Upper lobe of left lung (tissue), 6 donors: ENCODE results near the gene DOCK4. TPM values are rescaled to one million over a fixed set of nuclear protein-coding genes. Genes with fewer than 3 reads are reported as not detected.

Experiments used
- ATAC-seq, 2 donors: fragments of 200-7000 bp; cut with Tn5 transposase; one replicate each; pipeline ENCODE4 v1.9.1; 2022; ENCODE audit warnings: mild to moderate bottlenecking in 2 of 2, moderate library complexity in 2 of 2; ENCODE audit not compliant: low FRiP score in 2 of 2
- DNase-seq, 2 donors: peaks; one replicate each; pipeline ENCODE4 v3.0.0-alpha.2; 2019 to 2020
- H3K27ac ChIP-seq, 4 donors: fragments of 200-600 bp; sonication (generic); one replicate each; pipeline ENCODE4 v1.5.1; 2016 to 2019
- H3K27me3 ChIP-seq, 4 donors: fragments of 200-600 bp; sonication (generic); one replicate each; pipeline ENCODE4 v1.5.1; 2017 to 2019
- H3K36me3 ChIP-seq, 4 donors: fragments of 200-600 bp; sonication (generic); one replicate each; pipeline ENCODE4 v1.5.1; 2016 to 2019
- H3K4me1 ChIP-seq, 4 donors: fragments of 200-600 bp; sonication (generic); one replicate each; pipeline ENCODE4 v1.5.1; 2018 to 2019
- H3K4me3 ChIP-seq, 4 donors: fragments of 200-600 bp; sonication (generic); one replicate each; pipeline ENCODE4 v1.5.1; 2017 to 2019; ENCODE audit warnings: mild to moderate bottlenecking in 2 of 4, moderate library complexity in 1 of 4
- H3K9me3 ChIP-seq, 4 donors: fragments of 200-600 bp; sonication (generic); one replicate each; pipeline ENCODE4 v1.5.1; 2018 to 2019
- EP300 ChIP-seq, 4 donors: sonication (generic); formaldehyde crosslinking; IDR thresholded peaks; one replicate each; pipeline ENCODE4 v1.5.1; 2017; ENCODE audit warnings: antibody characterized with exemption in 4 of 4, control low read depth in 2 of 4
- POLR2A ChIP-seq, 4 donors: fragments of 450-650 bp; IDR thresholded peaks; one replicate each; pipeline ENCODE4 v1.5.1; 2016 to 2017; ENCODE audit warnings: antibody characterized with exemption in 4 of 4, mild to moderate bottlenecking in 2 of 4
- POLR2AphosphoS5 ChIP-seq, 2 donors: sonication (generic); formaldehyde crosslinking; IDR thresholded peaks; one replicate each; pipeline ENCODE4 v1.5.1; 2017; ENCODE audit warnings: antibody characterized with exemption in 2 of 2
- WGBS, 2 donors: methylation state at CpG; one replicate each; pipeline ENCODE4 v1.1.5; 2017 to 2018; 5-methylcytosine and 5-hydroxymethylcytosine counted together
- total RNA-seq, 6 donors: library from RNA; depleted of rRNA in 4 of 6; stranded (reverse); fragments of >200 nt in 4 of 6; gene quantifications; one replicate each; pipeline versions ENCODE4 v1.1.0 to v1.2.1, GENCODE V29; 2016 to 2021
- TF ChIP-seq, protein P1 (sequence below), 6 experiments: fragments of 450-650 bp in 4 of 6; fragments of 200-600 bp in 2 of 6; sonication (generic) in 2 of 6; IDR thresholded peaks; one replicate each; pipeline ENCODE4 v1.5.1; 2016 to 2019; ENCODE audit warnings: antibody characterized with exemption in 6 of 6
- donor health status: DM: no; HTN: no; CAD: no; lungs with moderate emphysema.
- donor health status: DM: no; HTN: yes; CAD: no; lungs with severe emphysema.

Gene DOCK4, protein sequence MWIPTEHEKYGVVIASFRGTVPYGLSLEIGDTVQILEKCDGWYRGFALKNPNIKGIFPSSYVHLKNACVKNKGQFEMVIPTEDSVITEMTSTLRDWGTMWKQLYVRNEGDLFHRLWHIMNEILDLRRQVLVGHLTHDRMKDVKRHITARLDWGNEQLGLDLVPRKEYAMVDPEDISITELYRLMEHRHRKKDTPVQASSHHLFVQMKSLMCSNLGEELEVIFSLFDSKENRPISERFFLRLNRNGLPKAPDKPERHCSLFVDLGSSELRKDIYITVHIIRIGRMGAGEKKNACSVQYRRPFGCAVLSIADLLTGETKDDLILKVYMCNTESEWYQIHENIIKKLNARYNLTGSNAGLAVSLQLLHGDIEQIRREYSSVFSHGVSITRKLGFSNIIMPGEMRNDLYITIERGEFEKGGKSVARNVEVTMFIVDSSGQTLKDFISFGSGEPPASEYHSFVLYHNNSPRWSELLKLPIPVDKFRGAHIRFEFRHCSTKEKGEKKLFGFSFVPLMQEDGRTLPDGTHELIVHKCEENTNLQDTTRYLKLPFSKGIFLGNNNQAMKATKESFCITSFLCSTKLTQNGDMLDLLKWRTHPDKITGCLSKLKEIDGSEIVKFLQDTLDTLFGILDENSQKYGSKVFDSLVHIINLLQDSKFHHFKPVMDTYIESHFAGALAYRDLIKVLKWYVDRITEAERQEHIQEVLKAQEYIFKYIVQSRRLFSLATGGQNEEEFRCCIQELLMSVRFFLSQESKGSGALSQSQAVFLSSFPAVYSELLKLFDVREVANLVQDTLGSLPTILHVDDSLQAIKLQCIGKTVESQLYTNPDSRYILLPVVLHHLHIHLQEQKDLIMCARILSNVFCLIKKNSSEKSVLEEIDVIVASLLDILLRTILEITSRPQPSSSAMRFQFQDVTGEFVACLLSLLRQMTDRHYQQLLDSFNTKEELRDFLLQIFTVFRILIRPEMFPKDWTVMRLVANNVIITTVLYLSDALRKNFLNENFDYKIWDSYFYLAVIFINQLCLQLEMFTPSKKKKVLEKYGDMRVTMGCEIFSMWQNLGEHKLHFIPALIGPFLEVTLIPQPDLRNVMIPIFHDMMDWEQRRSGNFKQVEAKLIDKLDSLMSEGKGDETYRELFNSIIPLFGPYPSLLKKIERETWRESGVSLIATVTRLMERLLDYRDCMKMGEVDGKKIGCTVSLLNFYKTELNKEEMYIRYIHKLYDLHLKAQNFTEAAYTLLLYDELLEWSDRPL (N-terminal part only)
- total RNA-seq, result 100 to 1,000 TPM in 3 of 6 donors, 10 to 100 TPM in 3; 53.6 to 166 (median 100) TPM

DNA sequence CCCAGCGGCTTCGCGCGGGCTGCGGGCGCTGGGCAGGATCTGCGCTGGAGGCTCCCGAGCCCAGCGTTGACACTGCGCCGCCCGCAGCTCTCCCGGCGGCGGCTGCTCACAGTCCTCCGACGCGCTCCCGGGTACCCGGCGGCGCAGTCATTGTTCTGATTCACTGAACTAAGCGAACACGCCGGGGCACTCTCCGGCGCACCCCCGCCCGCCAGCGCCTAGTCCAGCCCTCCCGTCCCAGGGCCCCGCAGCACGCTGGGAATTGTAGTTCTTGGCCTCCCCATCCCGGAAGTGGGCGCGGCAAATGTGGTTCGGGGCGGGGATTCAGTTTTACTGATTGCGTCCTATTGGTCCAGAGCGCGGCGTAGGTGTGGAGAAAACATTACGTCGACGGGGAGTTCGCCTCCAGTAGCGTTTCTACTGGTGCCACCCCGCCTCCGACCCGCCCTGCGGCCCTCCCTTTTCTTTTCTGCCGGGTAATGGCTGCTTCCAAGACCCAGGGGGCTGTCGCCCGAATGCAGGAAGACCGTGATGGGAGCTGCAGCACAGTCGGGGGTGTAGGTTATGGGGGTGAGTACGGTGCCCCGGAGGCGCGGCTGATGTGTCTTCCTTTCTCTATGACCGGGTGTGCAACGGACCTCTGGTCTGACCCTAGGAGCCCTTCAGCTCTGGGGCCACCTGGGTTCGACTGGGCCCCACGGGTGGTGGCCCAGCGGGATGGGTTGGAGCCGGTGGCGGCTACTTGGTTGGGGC lies at the start of gene DOCK4, which contains the start of gene ZNF277:
Gene DOCK4, minus strand, starts transcription at position 162 of the 753 bp plus-strand sequence. CDS start 261 bp downstream, outside the sequence.
Gene ZNF277, plus strand, starts transcription at position 458 of the 753 bp plus-strand sequence. Its CDS starts 22 bp downstream, at position 480.
- WGBS, 2 donors, result 0% methylated on average over 54 of the region's 67 CpGs; no CpG with 5 or more reads in 1 of the 2 donors
- peak; percentile 48 to 98 (median 83) for TF ChIP-seq POLR2A (IDR thresholded peaks at IDR 0.05)
- TF ChIP-seq EP300 (IDR thresholded peaks at IDR 0.05), result no peak
- TF ChIP-seq POLR2AphosphoS5 (IDR thresholded peaks at IDR 0.05), result peak; percentile 55 to 91
- Histone ChIP-seq H3K27me3 (no peaks in the 10 kb centered on the region), H3K4me3 (peak within 1 kb of the TSS; percentile 75 to 97 (median 85)), H3K9me3 (no peaks in the 10 kb centered on the region), H3K36me3 (no peaks in the 10 kb centered on the region), H3K27ac (peak within 1 kb of the TSS; percentile 87 to 90 (median 88)), H3K4me1 (peaks cover 26 to 34% (median 31%) of the 10 kb centered on the region in 4 donors)
- peak; percentile 98 for DNase-seq
- ATAC-seq, result peak; percentile 97 to 98

DNA sequence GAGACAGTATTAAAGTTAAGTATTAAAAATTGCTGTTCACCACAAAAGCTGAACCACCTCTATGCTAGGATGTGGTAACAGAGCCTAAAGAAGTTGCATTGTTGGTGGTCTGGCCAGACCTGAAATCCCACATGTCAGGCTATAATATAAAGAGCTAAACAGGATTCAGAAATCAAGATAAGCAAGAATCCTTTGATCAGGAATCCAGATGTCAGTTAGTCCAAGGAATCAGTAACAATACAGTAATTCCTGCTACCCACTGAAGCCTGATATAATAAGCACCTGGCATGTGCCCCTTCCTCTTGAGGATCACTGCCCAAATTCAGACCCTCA lies 49.2 kb upstream of the DOCK4 start:
- Histone ChIP-seq H3K27me3 (no peaks in the 10 kb centered on the region), H3K27ac (no peak overlapping the region), H3K9me3 (no peaks in the 10 kb centered on the region), H3K36me3 (no peaks in the 10 kb centered on the region), H3K4me1 (peaks cover 0 to 9% (median 7%) of the 10 kb centered on the region in 4 donors), H3K4me3 (no peak overlapping the region)
- no peak for TF ChIP-seq POLR2AphosphoS5 (IDR thresholded peaks at IDR 0.05)
- no peak for TF ChIP-seq EP300 (IDR thresholded peaks at IDR 0.05)
- TF ChIP-seq, protein P1, sequence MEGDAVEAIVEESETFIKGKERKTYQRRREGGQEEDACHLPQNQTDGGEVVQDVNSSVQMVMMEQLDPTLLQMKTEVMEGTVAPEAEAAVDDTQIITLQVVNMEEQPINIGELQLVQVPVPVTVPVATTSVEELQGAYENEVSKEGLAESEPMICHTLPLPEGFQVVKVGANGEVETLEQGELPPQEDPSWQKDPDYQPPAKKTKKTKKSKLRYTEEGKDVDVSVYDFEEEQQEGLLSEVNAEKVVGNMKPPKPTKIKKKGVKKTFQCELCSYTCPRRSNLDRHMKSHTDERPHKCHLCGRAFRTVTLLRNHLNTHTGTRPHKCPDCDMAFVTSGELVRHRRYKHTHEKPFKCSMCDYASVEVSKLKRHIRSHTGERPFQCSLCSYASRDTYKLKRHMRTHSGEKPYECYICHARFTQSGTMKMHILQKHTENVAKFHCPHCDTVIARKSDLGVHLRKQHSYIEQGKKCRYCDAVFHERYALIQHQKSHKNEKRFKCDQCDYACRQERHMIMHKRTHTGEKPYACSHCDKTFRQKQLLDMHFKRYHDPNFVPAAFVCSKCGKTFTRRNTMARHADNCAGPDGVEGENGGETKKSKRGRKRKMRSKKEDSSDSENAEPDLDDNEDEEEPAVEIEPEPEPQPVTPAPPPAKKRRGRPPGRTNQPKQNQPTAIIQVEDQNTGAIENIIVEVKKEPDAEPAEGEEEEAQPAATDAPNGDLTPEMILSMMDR (IDR thresholded peaks at IDR 0.05), result no peak
- no peak for TF ChIP-seq POLR2A (IDR thresholded peaks at IDR 0.05)
- DNase-seq (no peak), ATAC-seq (no peak)

DNA sequence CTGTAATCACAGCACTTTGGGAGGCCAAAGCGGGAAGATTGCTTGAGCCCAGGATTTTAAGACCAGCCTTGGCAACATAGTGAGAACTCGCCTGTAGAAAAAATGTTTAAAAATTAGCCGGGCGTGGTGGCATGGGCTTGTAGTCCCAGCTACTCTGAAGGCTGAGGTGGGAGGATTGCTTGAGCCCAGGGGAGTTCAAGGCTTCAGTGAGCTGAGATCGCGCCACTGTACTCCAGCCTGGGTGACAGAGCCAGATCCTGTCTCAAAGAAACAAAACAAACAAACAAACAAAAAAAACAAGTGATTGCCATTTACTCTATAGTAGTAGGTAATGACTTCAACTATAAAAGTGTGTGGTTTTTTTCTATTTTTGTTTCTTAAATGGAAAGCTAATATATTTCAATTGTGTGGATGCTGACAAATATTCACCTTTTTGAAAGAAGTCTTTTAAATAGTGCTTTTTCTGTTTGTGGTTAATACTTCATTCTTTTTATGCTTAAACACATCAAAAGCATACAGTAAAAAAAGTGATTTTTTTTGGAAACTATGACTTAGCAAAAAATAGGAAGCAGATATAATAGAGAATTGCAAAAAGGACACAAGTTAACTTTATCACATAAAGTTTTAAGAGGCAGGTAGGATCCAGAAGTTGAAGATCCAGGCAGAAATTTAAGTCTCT lies 48.6 kb upstream of the DOCK4 start:
- DNase-seq (peak in 1 of 2 donors; percentile 23), ATAC-seq (no peak)
- no peaks in the 10 kb centered on the region for H3K9me3 ChIP-seq
- H3K4me3 ChIP-seq, result no peak overlapping the region
- WGBS, 2 donors, result 74 to 76% methylated on average over 6 of the region's 6 CpGs
- peaks cover 0 to 9% (median 7%) of the 10 kb centered on the region in 4 donors for H3K4me1 ChIP-seq
- no peaks in the 10 kb centered on the region for H3K36me3 ChIP-seq
- H3K27ac ChIP-seq, result peak overlapping the region in 1 of 4 donors; percentile 16
- no peaks in the 10 kb centered on the region for H3K27me3 ChIP-seq
- TF ChIP-seq POLR2A (IDR thresholded peaks at IDR 0.05) (no peak), POLR2AphosphoS5 (IDR thresholded peaks at IDR 0.05) (no peak), EP300 (IDR thresholded peaks at IDR 0.05) (no peak)
- TF ChIP-seq, protein P1 (IDR thresholded peaks at IDR 0.05), result no peak

DNA sequence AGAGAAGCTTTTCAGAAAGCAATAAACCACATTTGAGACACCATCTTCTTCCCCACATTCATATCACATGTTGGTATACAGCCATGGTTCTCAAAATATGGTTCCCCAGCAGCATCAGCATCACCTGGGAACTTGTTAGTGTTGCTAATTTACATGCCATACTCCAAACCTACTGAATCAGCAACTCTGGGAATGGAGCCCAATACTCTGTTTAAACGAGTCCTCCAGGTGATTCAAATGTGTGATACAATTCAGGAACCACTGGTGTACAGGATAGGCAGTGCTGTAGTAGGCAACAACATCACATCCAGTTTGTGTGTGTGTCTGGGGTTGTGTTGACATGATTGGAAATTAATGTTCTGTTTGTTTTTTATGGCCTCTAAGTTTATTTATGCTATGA lies 48.0 kb upstream of the DOCK4 start:
- H3K9me3 ChIP-seq, result no peaks in the 10 kb centered on the region
- no peak for TF ChIP-seq POLR2AphosphoS5 (IDR thresholded peaks at IDR 0.05)
- TF ChIP-seq POLR2A (IDR thresholded peaks at IDR 0.05), result no peak
- no peak for TF ChIP-seq EP300 (IDR thresholded peaks at IDR 0.05)
- TF ChIP-seq, protein P1 (IDR thresholded peaks at IDR 0.05), result no peak
- no peak for ATAC-seq
- peak overlapping the region in 1 of 4 donors; percentile 16 for H3K27ac ChIP-seq
- H3K4me1 ChIP-seq, result peaks cover 0 to 9% (median 7%) of the 10 kb centered on the region in 4 donors
- no peak for DNase-seq
- H3K36me3 ChIP-seq, result no peaks in the 10 kb centered on the region
- H3K4me3 ChIP-seq, result no peak overlapping the region
- H3K27me3 ChIP-seq, result no peaks in the 10 kb centered on the region
- 60 to 64% methylated on average over 1 of the region's 1 CpG for whole genome bisulfite sequencing, 2 donors
